ENCODE data around the gene STAMBPL1.

Gene STAMBPL1

GRCh38 chr10:88850712-88851111 lies 29.3 kb upstream of the STAMBPL1 start:
- Histone ChIP-seq H3K27ac (no peak overlapping the region), H3K36me3 (no peaks in the 10 kb centered on the region), H3K9me3 (no peaks in the 10 kb centered on the region), H3K27me3 (no peaks in the 10 kb centered on the region), H3K4me3 (no peak overlapping the region), H3K4me1 (no peaks in the 10 kb centered on the region)
- no peak for DNase-seq
- TF ChIP-seq CTCF (IDR thresholded peaks at IDR 0.05): no peak
- intact Hi-C loops (cut with DNase I; ENCODE audit: low total_unique reads): no loop called here

- Histone ChIP-seq H3K27me3 (no peaks in the 10 kb centered on the region), H3K36me3 (no peaks in the 10 kb centered on the region), H3K27ac (no peak within 1 kb of the TSS), H3K9me3 (no peaks in the 10 kb centered on the region), H3K4me3 (no peak within 1 kb of the TSS), H3K4me1 (no peaks in the 10 kb centered on the region)
- no peak for DNase-seq
- TF ChIP-seq CTCF (IDR thresholded peaks at IDR 0.05): no peak
- intact Hi-C loops (cut with DNase I; ENCODE audit: low total_unique reads): no loop called here
Measured at GRCh38 chr10:88851706-88852105, 28.3 kb upstream of the STAMBPL1 start, which contains the start of gene ANKRD22. Gene ANKRD22, minus strand, starts transcription at chr10:88851844. Its CDS starts 237 bp downstream, at chr10:88851607.

- H3K9me3 ChIP-seq: no peaks in the 10 kb centered on the region
- no peak overlapping the region for H3K4me3 ChIP-seq
- intact Hi-C loops (cut with DNase I; ENCODE audit: low total_unique reads): no loop called here
- H3K27ac ChIP-seq: no peak overlapping the region
- no peaks in the 10 kb centered on the region for H3K36me3 ChIP-seq
- no peaks in the 10 kb centered on the region for H3K4me1 ChIP-seq
- no peaks in the 10 kb centered on the region for H3K27me3 ChIP-seq
- no peak for DNase-seq
- TF ChIP-seq CTCF (IDR thresholded peaks at IDR 0.05): no peak
Measured at GRCh38 chr10:88852327-88852726, 27.7 kb upstream of the STAMBPL1 start.

- H3K27ac ChIP-seq: no peak overlapping the region
- H3K9me3 ChIP-seq: no peaks in the 10 kb centered on the region
- no peak for DNase-seq
- no peaks in the 10 kb centered on the region for H3K27me3 ChIP-seq
- intact Hi-C loops (cut with DNase I; ENCODE audit: low total_unique reads): no loop called here
- H3K36me3 ChIP-seq: no peaks in the 10 kb centered on the region
- no peak overlapping the region for H3K4me3 ChIP-seq
- TF ChIP-seq CTCF (IDR thresholded peaks at IDR 0.05): no peak
- no peaks in the 10 kb centered on the region for H3K4me1 ChIP-seq
Measured at GRCh38 chr10:88853155-88853881, 26.7 kb upstream of the STAMBPL1 start.

GRCh38 chr10:88854684-88855083 lies 25.4 kb upstream of the STAMBPL1 start:
- Histone ChIP-seq H3K4me3 (no peak overlapping the region), H3K4me1 (no peaks in the 10 kb centered on the region), H3K9me3 (no peaks in the 10 kb centered on the region), H3K27ac (no peak overlapping the region), H3K36me3 (no peaks in the 10 kb centered on the region), H3K27me3 (no peaks in the 10 kb centered on the region)
- no peak for DNase-seq
- intact Hi-C loops (cut with DNase I; ENCODE audit: low total_unique reads): no loop called here
- TF ChIP-seq CTCF (IDR thresholded peaks at IDR 0.05): no peak
